Measurements from ENCODE around the gene MMP11.

Gene MMP11

GRCh38 chr22:23833017-23833751 lies 60.5 kb downstream of the MMP11 start:
- no peak for DNase-seq

All from CD4-positive, alpha-beta T cell treated with Interleukin-6 for 4 hours (primary cell).